ENCODE measurements around the gene TNNT3.

The TNNT3 gene

GRCh38 chr11:1925373-1926155 lies 6.1 kb downstream of the TNNT3 start:
- H3K4me3 ChIP-seq (ENCODE audit: low read depth, low read length), result no peak overlapping the region
- DNase-seq (ENCODE audit: low read depth), result no peak
- TF ChIP-seq, protein P1, sequence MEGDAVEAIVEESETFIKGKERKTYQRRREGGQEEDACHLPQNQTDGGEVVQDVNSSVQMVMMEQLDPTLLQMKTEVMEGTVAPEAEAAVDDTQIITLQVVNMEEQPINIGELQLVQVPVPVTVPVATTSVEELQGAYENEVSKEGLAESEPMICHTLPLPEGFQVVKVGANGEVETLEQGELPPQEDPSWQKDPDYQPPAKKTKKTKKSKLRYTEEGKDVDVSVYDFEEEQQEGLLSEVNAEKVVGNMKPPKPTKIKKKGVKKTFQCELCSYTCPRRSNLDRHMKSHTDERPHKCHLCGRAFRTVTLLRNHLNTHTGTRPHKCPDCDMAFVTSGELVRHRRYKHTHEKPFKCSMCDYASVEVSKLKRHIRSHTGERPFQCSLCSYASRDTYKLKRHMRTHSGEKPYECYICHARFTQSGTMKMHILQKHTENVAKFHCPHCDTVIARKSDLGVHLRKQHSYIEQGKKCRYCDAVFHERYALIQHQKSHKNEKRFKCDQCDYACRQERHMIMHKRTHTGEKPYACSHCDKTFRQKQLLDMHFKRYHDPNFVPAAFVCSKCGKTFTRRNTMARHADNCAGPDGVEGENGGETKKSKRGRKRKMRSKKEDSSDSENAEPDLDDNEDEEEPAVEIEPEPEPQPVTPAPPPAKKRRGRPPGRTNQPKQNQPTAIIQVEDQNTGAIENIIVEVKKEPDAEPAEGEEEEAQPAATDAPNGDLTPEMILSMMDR (IDR thresholded peaks at IDR 0.05; ENCODE audit: insufficient read depth, low read depth, low read length, missing control alignments), result no peak

- no peak for DNase-seq (ENCODE audit: low read depth)
- TF ChIP-seq, protein P1 (IDR thresholded peaks at IDR 0.05; ENCODE audit: insufficient read depth, low read depth, low read length, missing control alignments), result no peak
- no peak overlapping the region for H3K4me3 ChIP-seq (ENCODE audit: low read depth, low read length)
Observed at GRCh38 chr11:1926156-1927025, 6.9 kb downstream of the TNNT3 start.

- no peak overlapping the region for H3K4me3 ChIP-seq (ENCODE audit: low read depth, low read length)
- DNase-seq (ENCODE audit: low read depth), result no peak
- TF ChIP-seq, protein P1 (IDR thresholded peaks at IDR 0.05; ENCODE audit: insufficient read depth, low read depth, low read length, missing control alignments), result no peak
Observed at GRCh38 chr11:1927026-1927847, 7.7 kb downstream of the TNNT3 start.

GRCh38 chr11:1927848-1928469 lies 8.5 kb downstream of the TNNT3 start:
- H3K4me3 ChIP-seq (ENCODE audit: low read depth, low read length), result no peak overlapping the region
- TF ChIP-seq, protein P1 (IDR thresholded peaks at IDR 0.05; ENCODE audit: insufficient read depth, low read depth, low read length, missing control alignments), result no peak
- no peak for DNase-seq (ENCODE audit: low read depth)

DNA sequence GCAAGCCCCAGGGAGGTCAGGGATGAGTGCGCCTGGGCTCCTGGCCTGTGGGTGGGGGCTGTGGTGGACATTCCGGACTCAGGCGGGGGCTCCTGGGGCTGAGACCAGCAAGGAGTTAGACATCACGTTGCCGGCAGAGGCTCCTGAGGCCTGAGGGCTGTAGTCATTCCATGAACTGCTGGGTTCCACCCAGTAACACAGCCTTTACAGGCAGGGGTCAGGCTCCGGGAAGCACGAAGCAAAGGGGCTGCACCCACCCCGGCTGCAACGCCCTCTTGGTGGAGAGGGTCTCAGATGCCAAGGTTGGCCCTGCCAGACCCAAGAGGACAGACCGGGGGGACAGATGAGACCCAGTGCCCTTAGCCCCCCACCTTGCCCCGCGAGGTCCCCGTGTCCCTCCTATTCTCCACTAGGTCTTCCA lies 9.0 kb downstream of the TNNT3 start:
- TF ChIP-seq, protein P1 (IDR thresholded peaks at IDR 0.05; ENCODE audit: insufficient read depth, low read depth, low read length, missing control alignments), result no peak
- no peak for DNase-seq (ENCODE audit: low read depth)
- no peak overlapping the region for H3K4me3 ChIP-seq (ENCODE audit: low read depth, low read length)

DNA sequence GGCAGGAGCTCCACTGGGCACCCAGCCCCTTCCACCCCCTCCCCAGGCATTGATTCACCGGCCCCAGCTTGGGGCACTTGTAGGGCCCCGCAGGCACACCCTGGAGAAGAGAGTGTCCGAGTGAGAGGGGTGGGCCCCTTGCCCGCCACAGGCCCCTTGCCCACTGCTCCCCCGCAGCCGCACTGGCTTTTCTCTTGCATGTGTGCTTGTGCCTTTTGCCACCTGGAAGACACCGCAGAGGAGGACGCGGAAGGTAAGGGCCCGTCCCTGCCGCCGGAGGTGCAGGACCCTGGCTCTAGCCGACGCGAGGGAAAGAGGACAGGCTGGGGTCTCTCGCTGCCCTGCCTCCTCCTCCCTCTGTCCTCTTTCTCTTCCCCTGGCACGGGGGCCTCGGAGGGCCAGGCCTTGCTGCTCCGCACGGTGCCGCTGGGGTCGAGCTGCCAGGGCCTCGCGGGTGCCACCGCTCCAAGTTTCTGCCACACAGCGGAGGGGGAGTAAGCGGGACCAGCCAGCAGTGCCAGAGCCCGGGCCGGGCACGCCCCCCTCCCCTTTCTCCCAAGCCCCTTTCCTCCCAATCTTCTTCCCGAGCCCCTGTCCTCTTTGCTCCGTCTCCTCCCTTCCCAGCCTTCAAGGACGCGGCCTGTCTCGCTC lies 9.5 kb downstream of the TNNT3 start:
- no peak overlapping the region for H3K4me3 ChIP-seq (ENCODE audit: low read depth, low read length)
- TF ChIP-seq, protein P1 (IDR thresholded peaks at IDR 0.05; ENCODE audit: insufficient read depth, low read depth, low read length, missing control alignments), result no peak
- no peak for DNase-seq (ENCODE audit: low read depth)
